PFSK-1 (cell line): Measurements from ENCODE around the gene ANKRD12. TPM values are rescaled to one million over a fixed set of nuclear protein-coding genes. Genes with fewer than 3 reads are reported as not detected.

ENCODE experiments used
- FOXP2 ChIP-seq: optimal IDR thresholded peaks from 2 replicates; pipeline ENCODE3; 2011; ENCODE audit warnings: borderline replicate concordance, control low read depth, inconsistent platforms; ENCODE audit not compliant: insufficient read depth; ENCODE audit errors: extremely low read length, extremely low read depth
- POLR2AphosphoS5 ChIP-seq: IDR thresholded peaks from 2 replicates; pipeline ENCODE4 v1.6.1; 2012; ENCODE audit warnings: low read depth, mild to moderate bottlenecking, control low read depth, low read length, moderate library complexity
- SIN3A ChIP-seq: IDR thresholded peaks from 2 replicates; pipeline ENCODE4 v1.6.1; 2012; ENCODE audit warnings: mild to moderate bottlenecking, low read length, moderate library complexity, borderline replicate concordance; ENCODE audit not compliant: insufficient read depth
- TAF1 ChIP-seq: IDR thresholded peaks from 2 replicates; pipeline ENCODE4 v1.6.1; 2012; ENCODE audit warnings: low read length, control low read depth, borderline replicate concordance; ENCODE audit not compliant: insufficient read depth
- polyA plus RNA-seq: library from polyadenylated mRNA; unstranded; fragments of >200 nt; gene quantifications from one replicate; pipeline ENCODE4 v1.2.1, GENCODE V29; 2012; ENCODE audit warnings: low read depth, missing spikeins; ENCODE audit not compliant: insufficient read length
- TF ChIP-seq, protein P1 (sequence below), 2 experiments: IDR thresholded peaks; 2 replicates each; pipeline versions ENCODE4 v1.6.1 to v1.8.0; 2011 to 2012; ENCODE audit warnings: low read depth in 2 of 2, low read length in 2 of 2, control low read depth in 1 of 2, inconsistent platforms in 1 of 2, mild to moderate bottlenecking in 1 of 2, moderate library complexity in 1 of 2; ENCODE audit not compliant: insufficient read depth in 1 of 2

ANKRD12 gene
- polyA plus RNA-seq: 8.7 TPM

DNA sequence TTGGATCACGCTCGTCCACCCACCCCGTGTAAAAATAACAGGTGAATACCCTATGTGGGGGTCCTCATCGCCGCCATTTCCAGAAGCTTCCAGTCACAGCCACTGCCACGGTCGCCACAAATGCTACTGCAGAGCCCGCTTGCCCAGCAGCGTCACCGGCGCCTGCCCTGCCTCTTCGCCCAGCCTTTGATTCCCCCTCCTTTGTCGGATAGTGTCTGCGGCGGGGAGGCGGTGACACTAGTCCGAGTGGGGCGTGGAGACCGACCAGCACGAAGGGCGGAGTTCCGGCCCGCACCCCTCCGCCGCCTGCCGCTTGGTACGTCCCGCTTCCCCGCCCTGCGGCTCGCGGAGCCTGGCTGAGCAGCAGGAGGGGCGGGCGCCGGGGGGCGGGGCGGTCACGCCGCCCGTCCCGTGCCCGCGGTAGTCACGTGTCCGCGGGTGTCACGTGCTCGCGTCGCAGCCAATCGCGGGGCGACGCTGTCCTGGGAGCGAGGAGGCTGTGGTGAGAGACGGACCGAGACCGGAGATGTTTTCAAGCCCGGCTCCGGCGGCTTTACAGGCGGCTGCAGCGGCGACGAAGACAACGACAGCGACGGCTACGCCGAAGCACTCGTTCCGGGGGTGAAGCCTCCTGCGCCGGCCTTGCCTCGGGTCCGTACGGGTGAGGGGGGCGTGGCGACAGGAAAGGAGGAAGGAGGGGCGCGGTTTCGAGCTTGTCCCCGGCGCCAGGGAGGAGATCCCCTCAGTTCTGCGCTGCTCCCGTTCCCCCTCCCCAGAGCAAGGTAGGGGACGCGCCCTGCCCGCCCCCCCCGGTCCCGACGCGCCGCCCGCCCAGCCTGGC is at the start of gene ANKRD12:
TSS of gene ANKRD12 (plus strand) at position 467 of the 841 bp plus-strand sequence. CDS start 45,652 bp downstream, outside the sequence.
- TF ChIP-seq TAF1 (peak; percentile 55; the same call in 1 of the 2 replicates), SIN3A (peak; percentile 49), POLR2AphosphoS5 (peak; percentile 15), FOXP2 (peak; percentile 94)
- TF ChIP-seq, protein P1, sequence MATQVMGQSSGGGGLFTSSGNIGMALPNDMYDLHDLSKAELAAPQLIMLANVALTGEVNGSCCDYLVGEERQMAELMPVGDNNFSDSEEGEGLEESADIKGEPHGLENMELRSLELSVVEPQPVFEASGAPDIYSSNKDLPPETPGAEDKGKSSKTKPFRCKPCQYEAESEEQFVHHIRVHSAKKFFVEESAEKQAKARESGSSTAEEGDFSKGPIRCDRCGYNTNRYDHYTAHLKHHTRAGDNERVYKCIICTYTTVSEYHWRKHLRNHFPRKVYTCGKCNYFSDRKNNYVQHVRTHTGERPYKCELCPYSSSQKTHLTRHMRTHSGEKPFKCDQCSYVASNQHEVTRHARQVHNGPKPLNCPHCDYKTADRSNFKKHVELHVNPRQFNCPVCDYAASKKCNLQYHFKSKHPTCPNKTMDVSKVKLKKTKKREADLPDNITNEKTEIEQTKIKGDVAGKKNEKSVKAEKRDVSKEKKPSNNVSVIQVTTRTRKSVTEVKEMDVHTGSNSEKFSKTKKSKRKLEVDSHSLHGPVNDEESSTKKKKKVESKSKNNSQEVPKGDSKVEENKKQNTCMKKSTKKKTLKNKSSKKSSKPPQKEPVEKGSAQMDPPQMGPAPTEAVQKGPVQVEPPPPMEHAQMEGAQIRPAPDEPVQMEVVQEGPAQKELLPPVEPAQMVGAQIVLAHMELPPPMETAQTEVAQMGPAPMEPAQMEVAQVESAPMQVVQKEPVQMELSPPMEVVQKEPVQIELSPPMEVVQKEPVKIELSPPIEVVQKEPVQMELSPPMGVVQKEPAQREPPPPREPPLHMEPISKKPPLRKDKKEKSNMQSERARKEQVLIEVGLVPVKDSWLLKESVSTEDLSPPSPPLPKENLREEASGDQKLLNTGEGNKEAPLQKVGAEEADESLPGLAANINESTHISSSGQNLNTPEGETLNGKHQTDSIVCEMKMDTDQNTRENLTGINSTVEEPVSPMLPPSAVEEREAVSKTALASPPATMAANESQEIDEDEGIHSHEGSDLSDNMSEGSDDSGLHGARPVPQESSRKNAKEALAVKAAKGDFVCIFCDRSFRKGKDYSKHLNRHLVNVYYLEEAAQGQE (IDR thresholded peaks at IDR 0.05; ENCODE audit: insufficient read depth in 1 of 2, low read depth in 2 of 2, low read length in 2 of 2): no peak

DNA sequence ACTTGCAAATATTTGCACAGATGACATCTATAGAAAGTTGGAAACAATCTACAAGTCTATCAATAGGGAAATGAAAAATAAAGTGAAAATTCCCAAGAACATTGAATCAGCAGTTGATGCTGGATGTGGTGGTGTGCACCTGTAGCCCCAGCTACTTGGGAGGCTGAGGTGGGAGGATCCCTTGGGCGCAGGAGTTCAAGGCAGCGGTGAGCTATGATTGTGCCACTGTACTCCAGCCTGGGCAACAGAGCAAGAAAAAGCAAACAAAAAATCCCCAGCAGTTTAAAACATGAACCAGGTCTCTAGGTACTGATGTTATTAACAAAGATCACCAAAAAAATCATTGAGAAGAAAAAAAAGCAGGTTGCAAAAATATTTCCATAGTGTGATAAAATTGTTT is 49.4 kb upstream of the ANKRD12 start:
- TF ChIP-seq, protein P1 (IDR thresholded peaks at IDR 0.05; ENCODE audit: insufficient read depth in 1 of 2, low read depth in 2 of 2, low read length in 2 of 2): no peak
- TF ChIP-seq FOXP2 (no peak), POLR2AphosphoS5 (no peak), SIN3A (no peak), TAF1 (no peak)

DNA sequence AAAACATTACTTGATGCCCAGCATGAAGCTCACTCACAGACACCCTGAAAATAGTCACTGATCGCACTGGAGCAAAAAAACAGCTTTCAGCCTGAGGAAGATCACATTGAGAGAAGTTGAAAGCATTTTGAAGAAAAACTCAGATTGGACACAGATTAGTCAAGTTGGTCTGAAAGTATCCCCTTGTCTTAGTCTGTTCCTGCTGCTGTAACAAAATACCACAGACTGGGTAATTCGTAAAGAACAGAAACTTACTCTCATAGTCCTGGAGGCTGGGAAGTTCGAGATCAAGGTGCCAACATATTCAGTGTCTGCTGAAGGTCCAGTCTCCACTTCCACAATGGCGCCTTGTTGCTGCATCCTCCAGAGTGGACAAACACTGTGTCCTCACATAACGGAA is 48.3 kb upstream of the ANKRD12 start:
- no peak for TF ChIP-seq POLR2AphosphoS5
- no peak for TF ChIP-seq SIN3A
- TF ChIP-seq TAF1: no peak
- no peak for TF ChIP-seq FOXP2
- TF ChIP-seq, protein P1 (IDR thresholded peaks at IDR 0.05; ENCODE audit: insufficient read depth in 1 of 2, low read depth in 2 of 2, low read length in 2 of 2): no peak

DNA sequence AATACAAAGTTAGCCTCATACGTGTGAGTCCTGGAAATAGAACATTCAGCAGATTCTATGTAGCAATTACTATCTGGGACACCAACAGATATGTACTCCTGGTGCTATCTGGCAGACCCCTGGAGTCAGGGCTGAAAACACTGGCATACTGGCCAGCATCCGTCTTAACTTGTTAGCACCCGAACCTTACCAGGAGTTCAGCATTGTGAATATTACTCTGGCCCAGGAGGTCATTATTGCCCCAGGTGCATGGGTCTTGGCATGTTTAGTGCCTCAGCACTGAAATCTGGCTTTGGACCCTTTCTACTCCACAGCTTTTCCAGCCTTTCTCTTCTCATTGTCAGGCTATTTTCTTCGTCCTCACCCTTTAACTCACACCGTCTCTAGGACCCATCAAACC is 46.0 kb upstream of the ANKRD12 start:
- TF ChIP-seq POLR2AphosphoS5 (no peak), TAF1 (no peak), FOXP2 (no peak), SIN3A (no peak)
- TF ChIP-seq, protein P1 (IDR thresholded peaks at IDR 0.05; ENCODE audit: insufficient read depth in 1 of 2, low read depth in 2 of 2, low read length in 2 of 2): no peak
